Measurements from ENCODE around the gene RSPH1.

The RSPH1 gene

DNA sequence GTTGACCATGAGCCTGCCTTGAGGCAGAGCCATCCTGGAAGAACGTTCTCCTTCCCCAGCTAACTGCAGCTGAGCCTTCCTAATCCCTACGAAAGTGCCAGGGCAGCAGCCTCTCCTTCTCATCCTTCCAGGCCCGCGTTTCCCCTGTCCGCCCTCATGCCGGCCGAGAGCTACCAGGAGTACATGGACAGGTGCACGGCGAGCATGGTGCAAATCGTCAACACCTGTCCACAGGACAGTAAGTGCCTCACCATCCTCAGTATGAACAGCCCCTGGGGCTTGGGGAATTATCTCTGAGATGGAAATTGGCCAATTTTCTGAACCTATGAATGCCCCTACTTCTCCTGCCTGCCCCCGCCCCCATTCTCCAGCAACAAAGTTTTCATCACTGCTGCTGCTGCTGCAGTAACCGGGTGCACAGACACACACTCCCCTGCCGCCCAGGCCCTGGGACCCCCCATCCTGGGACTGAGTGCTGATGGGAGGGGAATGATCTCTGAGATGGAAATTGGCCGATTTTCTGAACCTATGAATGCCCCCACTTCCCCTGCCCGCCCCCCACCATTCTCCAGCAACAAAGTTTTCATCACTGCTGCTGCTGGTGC lies 52.7 kb downstream of the RSPH1 start:
- peak; percentile 71 for DNase-seq

DNA sequence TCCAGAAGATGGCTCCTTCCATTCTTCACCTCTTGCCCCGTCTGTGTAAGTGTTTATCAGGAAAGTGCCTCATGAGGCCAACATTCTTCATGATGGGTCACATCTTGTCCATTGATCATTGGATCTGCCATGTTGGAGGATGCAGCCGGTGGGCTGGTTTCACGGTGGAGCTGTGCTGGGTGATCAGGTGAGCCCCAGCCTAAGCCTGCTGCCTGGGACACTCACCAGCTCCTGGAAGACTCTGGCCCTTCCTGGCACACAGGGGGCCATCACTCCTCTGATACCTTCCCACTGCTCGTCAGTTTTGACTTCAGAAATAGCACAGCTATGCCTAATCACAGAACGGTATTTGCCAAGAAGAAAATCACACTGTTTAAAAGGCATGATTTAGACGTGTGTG lies 54.1 kb downstream of the RSPH1 start:
- no peak for DNase-seq

DNA sequence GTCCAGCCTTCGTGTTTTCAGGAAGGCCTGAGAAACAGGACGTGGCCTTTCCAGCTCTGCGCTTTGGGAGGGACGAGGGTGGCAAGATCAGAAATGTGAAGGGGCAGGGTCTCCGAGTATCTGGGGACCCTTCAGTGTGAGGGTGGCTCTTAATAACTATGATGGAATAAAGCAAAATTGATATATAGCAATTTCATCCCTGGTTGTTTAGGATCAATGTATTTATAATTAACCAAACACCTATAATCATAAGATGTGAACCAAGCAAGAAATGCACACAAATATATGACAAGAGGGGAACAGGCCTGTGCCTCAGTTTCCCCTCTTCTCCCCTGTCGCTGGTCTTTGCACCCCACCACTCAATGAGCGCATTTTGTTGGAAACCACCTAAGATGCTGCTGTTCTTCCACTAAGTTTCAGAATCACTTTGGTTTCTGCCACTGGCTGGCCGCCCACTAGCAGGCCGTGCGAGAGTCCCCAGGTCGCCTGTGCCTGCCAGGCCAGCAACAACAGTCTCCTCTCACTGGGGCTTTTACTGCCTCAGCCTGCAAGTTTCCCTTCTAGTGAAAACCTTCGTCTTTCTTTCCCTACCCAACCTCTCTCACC lies 55.7 kb downstream of the RSPH1 start:
- DNase-seq: no peak

DNA sequence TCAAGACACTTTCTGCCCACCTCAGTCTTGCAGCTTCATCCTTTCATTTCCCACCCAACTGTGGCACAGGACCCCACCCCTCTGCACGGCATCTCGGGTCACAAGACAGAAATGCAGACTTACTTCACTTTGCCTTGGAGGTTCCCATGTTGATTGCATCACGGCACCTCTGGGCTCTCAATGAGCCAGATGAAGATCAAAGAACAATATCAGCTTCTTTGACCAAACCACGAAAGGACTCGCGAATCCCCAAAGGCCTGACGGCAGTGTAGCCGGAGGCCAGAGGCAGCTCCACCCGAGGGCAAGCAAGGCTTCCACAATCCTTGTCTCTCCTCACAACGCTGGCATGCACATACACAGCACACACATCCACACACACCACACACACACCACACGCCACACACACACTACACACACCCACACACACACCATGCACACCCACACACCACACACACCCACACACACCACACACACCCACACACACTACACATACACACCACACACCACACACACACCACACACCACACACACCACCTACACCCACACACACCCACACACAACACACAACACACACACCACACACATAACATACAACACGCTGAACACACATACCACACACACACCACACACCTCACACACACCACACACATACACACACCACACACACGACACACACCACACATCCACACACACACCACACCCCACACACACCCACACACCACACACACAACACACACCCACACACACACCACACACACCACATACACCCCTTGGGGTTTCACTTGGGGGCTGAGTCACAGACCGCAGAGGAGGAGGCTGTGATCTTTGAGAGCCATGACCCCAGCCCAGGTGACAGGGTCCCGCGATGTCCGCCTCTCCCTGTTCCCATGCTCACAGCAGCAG lies 56.5 kb downstream of the RSPH1 start:
- no peak for DNase-seq

DNA sequence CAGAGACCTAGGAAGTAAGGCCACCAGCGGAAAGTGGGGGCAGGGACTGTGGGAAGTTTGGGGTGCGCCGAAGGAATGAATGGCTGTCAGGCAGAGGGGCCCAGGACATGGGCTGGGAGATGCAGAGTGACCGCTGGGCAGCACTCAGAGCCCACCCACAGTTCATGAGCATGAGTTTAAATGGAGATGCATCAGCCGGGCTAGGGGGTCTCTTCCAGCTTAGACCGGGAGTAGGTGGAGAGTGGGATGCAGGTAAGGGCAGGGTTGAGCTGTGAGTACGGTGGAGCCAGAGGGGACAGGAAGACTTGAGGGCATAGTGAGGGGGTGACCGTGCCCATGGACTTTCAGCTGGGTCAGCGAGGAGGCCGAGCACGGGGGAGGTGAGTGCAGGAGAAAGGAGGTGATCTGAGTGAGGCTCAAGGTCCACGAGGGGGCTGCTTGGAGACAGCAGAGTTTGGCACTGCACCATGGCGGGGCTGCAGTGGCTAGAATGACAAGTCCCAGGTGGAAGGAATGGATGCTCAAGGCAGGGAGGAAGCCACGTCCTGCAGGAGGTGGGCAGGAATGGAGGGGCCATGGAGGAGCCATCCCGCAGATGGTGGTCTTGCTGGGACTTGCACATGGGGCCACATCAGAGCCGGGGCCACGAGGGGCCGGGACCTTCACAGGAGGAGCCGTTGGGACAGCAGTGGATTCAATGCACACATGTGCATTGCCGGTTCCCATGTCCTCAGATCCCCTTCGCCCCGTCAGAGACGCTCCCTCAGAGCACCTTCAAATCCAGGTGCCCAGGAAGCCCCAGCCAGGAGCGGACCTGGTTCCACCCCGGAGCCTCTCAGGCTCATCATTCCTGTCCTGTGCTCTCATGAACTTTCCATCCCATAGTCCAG lies 57.5 kb downstream of the RSPH1 start:
- DNase-seq: no peak

DNA sequence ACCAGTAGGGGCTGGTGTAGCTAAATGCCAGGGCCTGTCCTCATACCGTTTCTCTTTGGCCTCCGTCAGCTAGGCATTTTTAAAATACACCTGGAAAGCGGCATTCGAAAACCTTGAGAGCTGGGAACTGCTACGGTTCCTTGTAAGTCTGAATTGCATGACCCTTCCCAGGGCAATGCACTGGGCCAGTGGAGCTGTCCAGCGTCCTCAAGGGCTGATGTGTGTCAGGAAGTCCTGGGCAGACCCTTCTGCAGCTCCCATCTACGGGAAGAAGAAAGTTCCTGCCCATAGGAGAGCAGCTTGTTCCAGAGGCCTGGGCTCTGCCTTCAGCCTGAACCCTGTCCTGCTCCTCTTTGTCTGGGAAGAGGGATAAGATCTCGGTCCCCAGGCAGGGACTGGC lies 58.2 kb downstream of the RSPH1 start:
- no peak for DNase-seq

DNA sequence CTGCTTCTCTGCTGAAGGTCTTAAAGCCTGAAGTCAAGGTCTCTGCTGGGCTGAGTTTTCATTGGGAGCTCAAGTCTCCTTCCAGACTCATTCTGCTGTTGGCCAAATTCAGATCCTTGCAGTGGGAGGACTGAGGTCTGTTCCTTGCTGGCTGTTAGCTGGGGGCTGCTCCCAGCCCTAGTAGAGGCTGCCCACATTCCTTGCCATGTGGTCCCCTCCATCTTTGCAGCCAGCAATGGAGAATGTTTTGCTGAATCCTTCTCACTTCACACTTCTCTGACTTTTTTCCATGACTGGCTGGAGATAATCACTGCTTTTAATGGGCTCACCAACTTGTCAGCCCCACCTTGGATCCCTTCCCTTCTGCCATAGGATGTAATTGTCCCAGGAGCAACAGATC lies 59.1 kb downstream of the RSPH1 start:
- no peak for DNase-seq

DNA sequence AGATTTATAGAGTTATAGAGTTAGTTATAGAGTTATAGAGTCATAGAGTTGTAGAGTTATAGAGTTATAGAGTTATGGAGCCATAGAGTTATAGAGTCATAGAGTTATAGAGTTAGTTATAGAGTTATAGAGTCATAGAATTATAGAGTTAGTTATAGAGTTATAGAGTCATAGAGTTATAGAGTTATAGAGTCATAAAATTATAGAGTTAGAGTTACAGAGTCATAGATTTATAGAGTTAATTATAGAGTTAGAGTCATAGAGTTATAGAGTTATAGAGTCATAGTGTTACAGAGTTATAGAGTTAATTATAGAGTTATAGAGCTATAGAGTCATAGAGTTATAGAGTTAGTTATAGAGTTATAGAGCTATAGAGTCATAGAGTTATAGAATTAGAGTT lies 60.2 kb downstream of the RSPH1 start:
- no peak for DNase-seq

DNA sequence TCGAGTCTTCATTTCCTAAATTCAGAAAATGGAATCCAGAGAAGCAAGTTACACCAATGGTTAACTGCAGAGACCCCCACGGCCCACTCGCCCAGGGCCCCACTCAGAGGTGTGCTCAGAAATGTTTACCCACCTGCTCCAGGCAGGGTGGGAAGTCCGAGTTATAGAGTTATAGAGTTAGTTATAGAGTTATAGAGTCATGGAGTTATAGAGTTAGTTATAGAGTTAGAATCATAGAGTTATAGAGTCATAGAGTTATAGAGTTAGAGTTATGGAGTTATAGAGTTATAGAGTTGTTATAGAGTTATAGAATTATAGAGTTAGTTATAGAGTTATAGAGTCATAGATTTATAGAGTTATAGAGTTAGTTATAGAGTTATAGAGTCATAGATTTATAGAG lies 60.6 kb downstream of the RSPH1 start:
- no peak for DNase-seq

DNA sequence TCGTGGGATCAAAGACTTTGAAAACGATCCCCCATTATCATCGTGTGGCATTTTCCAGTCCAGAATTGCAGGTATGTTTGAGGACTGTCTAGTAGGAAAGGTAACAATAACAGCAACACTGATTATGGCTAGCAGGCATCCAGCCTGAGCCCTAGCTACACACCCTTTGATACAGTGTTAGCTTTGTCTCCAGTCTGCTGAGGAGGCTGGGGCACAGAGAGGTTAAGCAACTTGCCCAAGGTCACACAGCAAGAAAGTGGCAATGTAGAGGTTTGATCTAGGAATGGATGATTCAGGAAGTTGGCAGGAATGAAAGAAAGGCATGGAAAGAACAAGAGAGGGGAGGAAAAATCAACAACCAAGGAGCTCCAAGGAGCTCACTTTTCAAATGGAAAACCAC lies 61.1 kb downstream of the RSPH1 start:
- DNase-seq: no peak

DNA sequence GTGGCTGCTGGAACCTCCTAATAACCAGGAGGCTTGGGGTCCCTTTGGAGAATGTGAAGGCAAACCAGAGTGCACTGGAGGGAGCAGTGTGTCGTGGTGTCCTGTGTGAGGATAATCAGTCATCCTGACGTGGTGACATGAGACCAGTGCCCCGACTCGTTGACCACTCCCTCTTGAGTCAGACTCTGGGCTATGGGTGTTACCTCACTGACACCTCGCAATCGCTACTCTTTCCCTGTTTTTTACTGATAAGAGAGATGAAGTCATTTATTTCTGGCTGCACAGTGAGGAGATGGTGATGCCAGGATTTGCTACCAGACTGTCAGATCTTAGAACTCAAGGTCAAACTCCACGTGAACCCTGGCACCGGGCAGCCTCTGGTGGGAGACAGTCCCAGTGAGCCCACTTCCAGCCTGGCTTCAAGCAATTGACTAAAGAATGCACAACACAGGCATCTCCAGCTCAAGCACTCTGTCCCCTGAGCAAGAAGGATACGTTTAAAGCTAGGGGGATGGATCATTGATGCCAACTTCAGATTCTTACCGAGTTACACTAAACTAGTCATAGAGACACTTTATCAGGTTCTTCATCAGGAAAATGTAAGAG lies 62.0 kb downstream of the RSPH1 start:
- DNase-seq: no peak

DNA sequence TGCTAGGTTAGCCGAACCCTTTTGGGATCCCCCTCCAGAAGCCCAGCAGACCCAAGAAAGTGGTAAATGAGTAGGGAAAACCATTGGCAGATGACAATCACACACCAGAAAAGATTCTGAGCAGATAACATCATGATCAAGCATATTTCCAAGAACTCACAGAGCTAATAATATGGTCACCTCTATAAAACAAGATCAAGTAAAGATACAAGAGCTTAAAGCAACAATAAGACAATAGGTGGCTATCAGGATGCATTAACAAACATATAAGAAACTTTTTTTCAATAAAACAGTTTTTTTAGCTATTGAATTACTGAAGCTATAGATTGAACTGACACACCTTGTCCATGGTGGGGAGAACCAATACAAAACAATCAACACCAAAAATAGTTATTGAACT lies 63.3 kb downstream of the RSPH1 start:
- no peak for DNase-seq

DNA sequence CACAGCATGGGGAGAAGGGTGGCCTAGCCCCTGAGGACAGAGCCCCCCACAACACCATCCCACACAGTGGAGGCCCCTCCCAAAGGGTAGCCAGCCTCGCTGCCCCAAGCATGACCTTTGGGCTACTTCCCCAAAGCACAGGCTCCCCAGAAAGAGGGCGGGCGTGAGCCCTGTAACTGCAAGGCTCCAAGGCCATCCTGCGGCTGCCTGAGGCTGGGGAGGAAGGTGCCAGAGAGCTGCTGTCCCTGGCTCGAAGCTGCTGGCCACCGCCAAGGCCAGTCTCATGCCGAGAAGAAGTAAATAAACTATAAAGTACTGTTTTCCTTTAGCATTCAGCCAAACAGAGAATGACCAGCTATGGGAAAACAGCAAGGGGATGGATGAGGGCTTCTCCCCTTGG lies 64.8 kb downstream of the RSPH1 start:
- DNase-seq: no peak

DNA sequence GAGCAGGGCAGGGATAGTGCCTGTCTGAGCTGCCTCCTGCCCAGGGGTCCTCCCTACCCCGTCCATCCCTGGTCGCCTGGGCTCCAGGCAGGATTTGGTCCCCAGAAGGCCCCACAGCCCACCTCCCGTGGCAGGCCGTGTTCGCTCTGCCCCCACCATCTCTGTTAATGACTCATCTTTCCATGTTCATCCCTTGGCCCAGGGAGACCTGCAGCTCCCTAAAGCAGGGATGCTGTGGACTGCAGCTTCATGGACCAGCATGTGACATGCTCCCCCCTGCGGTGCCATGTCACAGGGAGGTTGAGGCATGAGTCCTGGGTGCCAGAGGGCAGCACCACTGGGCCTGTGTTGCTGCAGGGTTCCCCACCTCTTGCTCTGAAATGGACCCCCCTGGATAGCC lies 65.5 kb downstream of the RSPH1 start:
- DNase-seq: no peak

DNA sequence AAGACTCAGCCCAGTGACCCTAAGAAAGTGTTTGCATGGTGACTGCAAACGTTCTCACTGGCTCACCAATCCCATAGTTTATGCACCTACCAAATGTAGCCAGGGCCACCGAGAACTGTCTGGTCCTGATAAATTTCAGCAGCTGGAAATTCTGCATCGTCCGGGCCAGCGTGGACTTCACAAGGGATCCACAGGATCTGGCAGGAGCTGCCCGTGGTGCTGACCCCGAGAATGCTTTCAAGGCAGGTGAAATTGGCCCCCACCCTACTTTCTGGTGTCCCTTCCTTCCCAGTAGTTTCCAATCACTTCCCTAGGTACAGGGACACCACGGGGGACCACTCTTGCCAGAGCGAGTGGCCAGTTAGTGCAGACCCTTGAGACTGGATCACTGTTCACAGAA lies 66.2 kb downstream of the RSPH1 start:
- no peak for DNase-seq

DNA sequence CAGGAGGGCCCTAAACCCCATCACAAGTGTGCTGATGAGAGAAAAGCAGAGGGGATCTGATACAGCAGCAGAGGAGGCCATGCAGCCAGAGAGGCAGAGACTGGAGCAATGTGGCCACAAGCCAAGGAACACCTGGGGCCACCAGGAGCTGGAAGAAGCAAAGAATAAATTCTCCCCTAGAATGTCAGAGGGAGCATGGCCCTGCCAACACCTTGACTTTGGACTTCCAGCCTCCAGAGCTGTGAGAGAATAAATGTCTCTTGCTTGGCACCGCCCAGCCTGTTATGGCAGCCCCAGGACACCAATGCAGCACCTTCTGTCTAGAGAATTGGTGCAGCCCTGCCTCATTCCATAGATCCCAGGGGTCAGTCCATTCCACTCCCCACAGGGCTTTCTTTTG lies 67.0 kb downstream of the RSPH1 start:
- no peak for DNase-seq

DNA sequence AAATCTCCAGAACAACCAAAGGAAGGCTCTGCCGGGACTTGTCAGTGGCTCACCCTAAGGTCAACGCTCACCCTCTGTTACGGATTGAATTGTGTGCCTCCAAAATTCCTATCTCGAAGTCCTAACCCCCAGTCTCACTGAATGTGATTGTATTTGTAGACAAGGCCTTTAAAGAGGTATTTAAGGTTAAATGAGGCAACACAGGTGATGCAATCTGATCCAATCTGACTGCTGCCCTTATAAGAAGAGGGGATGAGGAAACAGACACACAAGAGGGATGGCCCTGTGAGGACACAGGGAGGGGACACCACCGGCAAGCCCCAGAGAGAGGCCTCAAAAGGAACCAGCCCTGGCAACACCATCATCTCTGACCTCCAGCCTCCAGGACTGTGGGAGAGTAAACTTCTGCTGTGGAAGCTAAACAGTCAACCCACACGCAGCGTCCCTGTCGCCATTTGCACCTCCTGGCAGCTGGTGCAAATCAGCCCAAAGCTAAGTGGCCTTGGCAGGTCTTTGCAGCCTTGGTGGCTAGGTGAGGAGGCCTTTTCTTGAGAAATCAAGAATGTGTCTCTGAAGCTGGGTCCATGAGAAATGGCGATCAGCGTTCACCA lies 68.1 kb downstream of the RSPH1 start:
- DNase-seq: no peak

DNA sequence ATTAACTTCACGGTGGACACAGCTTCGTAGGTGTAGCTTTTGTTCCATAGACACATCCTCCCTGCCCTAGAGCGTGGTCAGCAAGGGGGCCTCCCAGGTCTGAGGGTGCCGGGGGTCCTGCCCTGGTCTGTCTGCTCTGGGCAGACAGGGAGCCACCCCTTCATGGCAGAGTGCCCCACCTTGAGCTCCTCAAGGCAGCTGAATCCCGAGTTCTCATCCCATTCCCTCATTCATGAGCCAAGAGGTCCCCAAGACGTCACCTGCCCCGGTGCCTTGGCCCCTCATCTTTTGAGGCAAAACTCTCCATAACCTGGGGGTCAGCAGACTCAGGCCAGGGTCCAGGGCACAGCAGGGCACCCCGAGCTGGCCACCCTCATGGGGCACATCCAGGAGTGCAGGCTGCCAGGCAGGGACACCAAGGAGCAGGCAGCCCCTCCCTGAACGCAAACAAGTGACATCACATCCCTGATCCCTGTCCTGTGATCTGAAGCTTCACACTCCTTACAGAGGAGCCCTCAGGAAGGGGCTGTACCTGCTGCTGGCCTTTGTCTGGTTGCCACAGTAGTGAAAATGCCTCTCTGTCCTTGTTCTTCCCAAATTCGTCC lies 69.0 kb downstream of the RSPH1 start:
- DNase-seq: no peak

DNA sequence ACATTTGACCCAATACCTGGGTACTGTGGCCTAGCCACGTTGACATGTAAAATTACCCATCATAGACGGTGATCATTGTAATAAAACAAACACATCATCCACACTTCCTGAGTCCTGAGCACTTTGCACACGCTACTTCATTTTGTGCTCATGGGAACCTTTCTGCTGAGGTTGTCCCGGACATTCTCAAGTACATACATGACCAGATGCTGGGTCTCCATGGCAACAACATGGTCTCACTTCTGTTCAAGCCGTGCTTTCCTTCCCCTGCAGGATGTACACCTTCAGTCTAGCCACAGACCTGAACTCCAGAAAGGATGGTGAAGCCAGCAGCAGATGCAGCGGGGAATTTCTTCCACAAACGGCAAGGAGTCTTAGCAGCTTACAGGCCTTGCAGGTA lies 69.6 kb downstream of the RSPH1 start:
- DNase-seq: no peak

DNA sequence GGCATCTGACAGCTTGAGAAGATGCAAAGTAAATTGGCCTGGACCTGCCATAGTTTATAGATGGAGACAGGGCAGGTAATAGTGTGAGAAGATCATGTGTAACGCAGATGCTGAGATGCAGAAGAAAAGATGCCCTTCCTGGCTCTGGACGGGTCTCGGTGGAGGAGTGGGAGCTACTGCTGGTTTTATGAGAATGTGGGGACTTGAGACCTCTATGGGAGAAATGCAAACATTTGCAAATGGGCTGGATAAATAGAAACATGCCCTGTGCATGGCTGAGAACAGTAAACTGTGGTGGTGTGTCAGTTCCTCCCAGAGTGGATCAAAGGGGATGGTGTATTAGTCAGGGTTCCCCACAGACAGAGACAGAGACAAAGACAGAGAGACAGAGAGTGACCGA lies 70.4 kb downstream of the RSPH1 start:
- no peak for DNase-seq

DNA sequence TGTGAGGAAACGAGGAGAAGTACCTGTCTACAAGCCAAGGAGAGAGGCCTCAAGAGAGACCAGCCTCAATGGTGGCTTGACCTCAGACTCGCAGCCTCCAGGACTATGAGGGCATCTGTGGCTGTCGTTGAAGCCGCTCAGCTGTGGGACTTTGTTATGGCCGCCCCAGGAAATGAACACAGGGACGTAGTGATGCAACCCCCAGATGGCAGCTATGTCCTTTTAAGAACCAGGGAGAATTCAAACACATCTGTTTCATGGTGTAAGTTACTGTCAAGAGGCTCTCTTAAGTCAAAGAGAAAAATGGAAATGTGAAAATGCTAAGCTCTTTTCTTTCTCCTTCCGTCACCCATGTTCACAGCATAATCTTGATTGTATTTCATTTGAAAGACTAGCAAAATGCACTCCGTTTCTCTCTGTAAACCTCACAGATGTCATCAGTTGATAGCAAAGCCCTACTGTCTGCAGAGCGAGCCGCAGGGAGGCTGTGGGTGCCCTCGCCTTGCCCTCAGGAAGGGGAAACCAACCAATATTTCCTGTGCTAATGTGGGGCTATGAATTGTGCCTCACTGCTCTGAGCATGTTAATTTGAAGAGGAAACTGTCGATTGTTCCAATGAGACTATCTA lies 71.0 kb downstream of the RSPH1 start:
- DNase-seq: no peak

All from NCI-H146 (cell line).